Mammary epithelial cell (primary cell): ENCODE data around the gene HDAC4.

Source experiments
- EZH2 ChIP-seq: IDR thresholded peaks from 2 replicates; pipeline ENCODE4 v1.6.1; 2012; ENCODE audit warnings: low read length, inconsistent platforms, borderline replicate concordance
- TF ChIP-seq, protein P1 (sequence below), 2 donors: IDR thresholded peaks in 1 of 2; conservative IDR thresholded peaks in 1 of 2; 2 replicates each; pipeline ENCODE4 v1.5.1; 2011 to 2012; ENCODE audit warnings: inconsistent platforms in 2 of 2, low read length in 2 of 2, mild to moderate bottlenecking in 2 of 2, control low read depth in 1 of 2, low read depth in 1 of 2; ENCODE audit not compliant: insufficient read depth in 1 of 2; ENCODE audit errors: extremely low read depth in 1 of 2

DNA sequence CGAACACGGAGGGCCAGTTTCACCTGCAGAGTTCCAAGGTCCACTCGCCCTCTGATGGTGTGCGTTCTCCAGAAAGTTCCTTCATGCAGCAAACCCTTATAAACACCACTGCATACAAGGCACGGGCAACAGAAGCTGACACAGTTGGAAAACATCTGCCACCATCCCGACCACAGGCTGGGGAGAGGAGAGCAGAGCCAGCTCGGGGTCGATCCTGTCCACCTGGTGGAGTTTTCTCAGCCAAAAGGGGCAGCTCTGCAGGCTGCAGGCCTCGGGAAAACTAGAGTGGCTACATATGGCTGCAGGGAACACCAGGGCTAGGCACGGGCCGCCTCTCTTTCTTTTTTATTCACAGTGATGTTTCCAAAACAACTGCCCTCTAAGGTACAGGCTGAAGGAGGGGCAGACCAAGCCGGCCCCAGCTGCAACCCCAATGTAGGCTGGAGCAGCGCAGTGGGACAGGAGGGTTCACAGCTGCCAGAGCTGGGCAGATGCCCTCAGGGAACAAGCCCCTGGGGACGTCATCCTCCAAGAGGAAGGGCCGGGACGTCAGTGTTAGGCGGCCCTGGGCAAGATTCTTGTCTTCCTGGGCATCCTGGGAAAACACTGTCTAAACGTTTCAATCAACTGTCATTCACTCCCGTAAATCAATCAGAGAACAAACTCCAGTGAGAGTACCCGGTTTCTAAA lies 278.3 kb downstream of the HDAC4 start:
- TF ChIP-seq, protein P1, sequence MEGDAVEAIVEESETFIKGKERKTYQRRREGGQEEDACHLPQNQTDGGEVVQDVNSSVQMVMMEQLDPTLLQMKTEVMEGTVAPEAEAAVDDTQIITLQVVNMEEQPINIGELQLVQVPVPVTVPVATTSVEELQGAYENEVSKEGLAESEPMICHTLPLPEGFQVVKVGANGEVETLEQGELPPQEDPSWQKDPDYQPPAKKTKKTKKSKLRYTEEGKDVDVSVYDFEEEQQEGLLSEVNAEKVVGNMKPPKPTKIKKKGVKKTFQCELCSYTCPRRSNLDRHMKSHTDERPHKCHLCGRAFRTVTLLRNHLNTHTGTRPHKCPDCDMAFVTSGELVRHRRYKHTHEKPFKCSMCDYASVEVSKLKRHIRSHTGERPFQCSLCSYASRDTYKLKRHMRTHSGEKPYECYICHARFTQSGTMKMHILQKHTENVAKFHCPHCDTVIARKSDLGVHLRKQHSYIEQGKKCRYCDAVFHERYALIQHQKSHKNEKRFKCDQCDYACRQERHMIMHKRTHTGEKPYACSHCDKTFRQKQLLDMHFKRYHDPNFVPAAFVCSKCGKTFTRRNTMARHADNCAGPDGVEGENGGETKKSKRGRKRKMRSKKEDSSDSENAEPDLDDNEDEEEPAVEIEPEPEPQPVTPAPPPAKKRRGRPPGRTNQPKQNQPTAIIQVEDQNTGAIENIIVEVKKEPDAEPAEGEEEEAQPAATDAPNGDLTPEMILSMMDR (conservative IDR thresholded peaks at IDR 0.05 in 1 of 2, IDR thresholded peaks at IDR 0.05 in 1 of 2; ENCODE audit: extremely low read depth in 1 of 2, insufficient read depth in 1 of 2, low read depth in 1 of 2, low read length in 2 of 2) = no peak
- no peak for TF ChIP-seq EZH2
